HG03442 (cell line): ENCODE measurements around the gene SDCBP2.

Experiments used
- ATAC-seq: cut with Tn5 transposase; IDR thresholded peaks from one replicate; pipeline ENCODE4 v1.9.1; 2021; ENCODE audit warnings: mild to moderate bottlenecking, moderate library complexity; ENCODE audit not compliant: unreplicated experiment

Gene SDCBP2

GRCh38 chr20:1298888-1299511 lies 29.9 kb downstream of the SDCBP2 start:
- no peak for ATAC-seq

DNA sequence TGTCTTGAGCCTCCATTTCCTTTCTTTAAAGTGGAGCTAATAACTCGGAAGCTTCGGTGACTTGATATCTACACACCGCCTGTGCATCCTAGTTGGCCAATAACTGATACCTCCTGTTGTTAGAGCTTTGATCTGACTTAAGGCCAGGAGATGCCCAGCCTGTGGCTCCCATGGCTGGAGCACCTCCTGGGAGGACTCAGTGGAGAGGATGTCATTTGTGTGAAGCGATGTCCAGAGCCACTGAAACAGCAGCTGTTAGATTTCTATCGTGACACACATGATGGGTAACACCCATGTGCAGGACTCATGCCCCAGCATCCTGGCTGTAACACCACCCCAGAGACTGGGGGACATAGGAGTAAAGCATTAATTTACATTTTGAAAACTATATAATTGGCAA lies 30.8 kb downstream of the SDCBP2 start:
- ATAC-seq = no peak

GRCh38 chr20:1297486-1297885 lies 31.5 kb downstream of the SDCBP2 start:
- no peak for ATAC-seq

GRCh38 chr20:1296922-1297321 lies 32.0 kb downstream of the SDCBP2 start:
- no peak for ATAC-seq

DNA sequence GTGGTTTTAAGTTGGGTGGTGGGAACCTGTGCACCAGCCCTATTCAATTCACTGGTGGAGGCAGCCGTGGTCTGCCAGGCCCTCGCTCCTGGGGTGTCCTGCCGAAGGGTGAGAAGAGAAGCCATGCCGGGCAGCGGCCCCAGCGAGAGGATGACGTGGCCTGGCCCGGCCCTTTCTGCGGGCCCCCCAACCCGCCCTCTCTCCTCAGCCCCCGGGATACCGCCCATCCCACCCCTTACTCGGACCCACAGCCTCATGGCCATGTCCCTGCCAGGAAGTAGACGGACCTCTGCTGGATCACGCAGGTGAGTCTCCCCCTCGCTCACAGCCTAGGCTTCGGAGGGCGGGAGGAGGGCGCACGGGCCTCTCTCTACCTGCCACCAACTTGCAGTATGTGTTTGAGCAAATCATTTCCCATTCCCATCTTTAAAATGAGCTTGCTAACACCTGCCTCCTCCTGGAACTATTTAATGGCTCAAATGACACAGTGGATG lies 32.8 kb downstream of the SDCBP2 start:
- no peak for ATAC-seq

- ATAC-seq = no peak
These were observed 33.5 kb downstream of the SDCBP2 start for GRCh38 chr20:1295276-1295930.

DNA sequence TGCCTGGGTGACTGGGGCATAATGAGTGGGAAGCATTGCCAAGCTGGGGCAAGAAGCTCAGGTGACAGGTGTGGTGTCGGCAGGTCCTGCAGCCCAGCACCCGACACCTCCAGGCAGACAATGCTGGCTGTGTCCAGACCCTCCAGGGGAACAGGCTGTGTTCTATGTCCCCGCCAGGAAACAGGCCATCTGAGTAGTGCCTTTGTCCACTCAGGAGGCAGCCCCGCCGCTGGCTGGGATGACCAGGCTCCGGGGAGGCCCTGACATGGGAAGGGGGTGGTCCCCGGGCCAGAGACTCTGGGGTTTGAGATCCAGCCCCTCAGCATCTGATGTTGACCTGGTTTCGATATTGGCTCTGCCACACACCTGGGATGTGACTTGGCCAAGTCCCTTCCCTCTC lies 34.4 kb downstream of the SDCBP2 start:
- ATAC-seq = no peak

- no peak for ATAC-seq
These were observed 35.1 kb downstream of the SDCBP2 start for GRCh38 chr20:1293641-1294379.

DNA sequence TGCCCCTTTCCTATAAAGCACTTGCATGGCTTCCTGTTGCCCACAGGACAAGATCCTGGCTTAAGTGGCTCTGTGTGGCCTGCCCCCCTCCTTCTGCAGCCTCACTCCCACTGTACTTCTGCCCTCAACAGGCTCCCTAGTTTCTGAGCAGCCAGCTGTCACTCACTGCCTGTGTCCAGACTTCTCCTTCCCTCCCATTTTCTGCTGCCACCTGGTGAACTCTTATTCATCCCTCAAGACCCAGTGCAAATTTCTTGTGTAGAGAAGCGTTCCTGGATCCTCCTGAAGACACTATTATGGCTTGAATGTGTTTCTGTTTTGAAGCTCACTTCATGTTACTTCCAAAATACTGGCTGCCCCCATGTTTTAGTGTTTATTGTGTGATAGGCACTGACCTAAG lies 36.3 kb downstream of the SDCBP2 start:
- ATAC-seq = no peak

GRCh38 chr20:1291191-1291741 lies 37.7 kb downstream of the SDCBP2 start:
- ATAC-seq = no peak

GRCh38 chr20:1287787-1288569 lies 41.0 kb downstream of the SDCBP2 start:
- no peak for ATAC-seq

DNA sequence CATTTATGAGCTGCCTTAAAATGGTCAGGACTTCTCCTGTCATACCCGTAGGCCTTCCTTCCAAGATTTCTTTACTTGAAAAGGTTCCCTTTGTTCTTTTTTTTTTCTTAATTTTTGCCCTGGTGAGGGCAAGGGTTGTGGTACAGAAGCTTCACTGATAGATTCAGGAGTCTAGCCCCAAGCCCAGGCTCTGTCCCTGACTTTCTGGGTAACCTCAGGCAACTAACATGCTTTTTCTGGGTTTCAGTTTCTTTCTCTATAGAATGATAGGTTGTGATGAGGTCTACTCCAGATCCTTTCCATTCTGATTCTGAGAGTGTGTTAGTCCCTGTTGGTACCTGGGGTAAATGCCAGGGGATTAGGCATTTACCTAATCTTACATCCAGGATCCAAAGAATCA lies 41.6 kb downstream of the SDCBP2 start:
- ATAC-seq = no peak

GRCh38 chr20:1286267-1287024 lies 42.5 kb downstream of the SDCBP2 start:
- ATAC-seq = no peak

DNA sequence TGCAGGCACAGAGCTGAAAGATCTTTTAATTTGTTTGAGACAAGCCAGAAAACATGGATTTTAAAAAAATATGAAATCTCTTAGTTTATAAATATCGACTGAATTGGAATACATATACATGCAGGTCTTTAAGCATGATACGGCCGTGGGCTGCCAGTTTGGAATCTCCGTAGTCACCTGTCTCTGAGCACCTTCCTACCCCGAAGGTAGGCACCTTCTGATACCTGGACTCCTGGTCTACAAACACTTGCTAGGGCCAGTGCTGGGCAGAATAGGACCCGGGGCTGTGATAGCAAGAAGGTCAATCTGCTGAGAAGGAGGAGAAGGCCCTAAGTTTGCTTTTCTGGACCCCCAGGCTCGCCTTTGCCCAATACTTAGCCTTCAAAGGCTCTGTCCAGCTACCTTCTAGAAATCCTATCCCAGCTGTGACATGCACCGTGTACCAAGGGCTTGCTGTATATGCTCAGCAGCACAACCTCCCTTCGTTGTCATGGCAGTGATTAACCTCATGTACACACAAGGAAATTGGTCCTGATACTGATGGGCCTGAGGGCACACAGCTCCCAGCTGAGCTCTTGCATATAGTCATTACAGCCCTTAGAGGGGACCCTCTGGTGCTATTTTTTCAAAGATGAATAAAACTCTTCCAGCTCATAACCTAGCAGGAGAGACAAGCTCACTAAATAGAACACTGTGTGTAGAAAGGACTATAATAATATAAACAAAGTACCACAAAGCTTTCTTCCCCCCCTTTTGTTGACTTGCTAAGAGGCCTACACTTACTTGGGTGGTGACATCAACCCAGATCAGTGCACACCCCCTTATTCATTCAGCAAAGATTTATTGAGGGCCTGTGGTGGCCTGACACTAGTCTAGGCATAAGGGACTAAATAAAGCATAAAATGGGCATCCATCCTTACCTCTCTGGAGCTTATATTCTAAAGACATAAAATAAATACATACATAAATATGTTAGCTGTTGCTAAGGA lies 45.1 kb downstream of the SDCBP2 start:
- no peak for ATAC-seq

DNA sequence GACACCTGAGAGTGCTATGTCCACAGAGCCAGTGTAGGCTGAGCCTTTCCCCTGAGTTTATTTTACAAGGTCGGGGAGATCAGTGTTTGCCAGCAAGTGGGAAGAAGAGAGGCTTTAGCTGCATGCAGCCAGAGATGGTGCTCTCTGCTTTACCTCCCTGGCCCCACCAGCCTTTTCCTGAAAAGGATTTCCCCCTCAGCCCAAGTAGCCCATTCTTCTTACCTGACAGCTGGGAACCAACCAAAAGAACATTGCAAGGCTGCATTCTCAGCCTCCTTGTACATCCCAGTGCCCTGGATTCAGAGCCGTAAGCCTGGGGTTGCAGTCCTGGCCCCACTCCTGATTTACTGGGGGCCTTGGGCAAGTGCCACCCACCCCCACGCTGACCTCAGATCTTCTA lies 46.0 kb downstream of the SDCBP2 start:
- no peak for ATAC-seq

- ATAC-seq = no peak
These were observed 47.5 kb downstream of the SDCBP2 start for GRCh38 chr20:1281279-1282057.

DNA sequence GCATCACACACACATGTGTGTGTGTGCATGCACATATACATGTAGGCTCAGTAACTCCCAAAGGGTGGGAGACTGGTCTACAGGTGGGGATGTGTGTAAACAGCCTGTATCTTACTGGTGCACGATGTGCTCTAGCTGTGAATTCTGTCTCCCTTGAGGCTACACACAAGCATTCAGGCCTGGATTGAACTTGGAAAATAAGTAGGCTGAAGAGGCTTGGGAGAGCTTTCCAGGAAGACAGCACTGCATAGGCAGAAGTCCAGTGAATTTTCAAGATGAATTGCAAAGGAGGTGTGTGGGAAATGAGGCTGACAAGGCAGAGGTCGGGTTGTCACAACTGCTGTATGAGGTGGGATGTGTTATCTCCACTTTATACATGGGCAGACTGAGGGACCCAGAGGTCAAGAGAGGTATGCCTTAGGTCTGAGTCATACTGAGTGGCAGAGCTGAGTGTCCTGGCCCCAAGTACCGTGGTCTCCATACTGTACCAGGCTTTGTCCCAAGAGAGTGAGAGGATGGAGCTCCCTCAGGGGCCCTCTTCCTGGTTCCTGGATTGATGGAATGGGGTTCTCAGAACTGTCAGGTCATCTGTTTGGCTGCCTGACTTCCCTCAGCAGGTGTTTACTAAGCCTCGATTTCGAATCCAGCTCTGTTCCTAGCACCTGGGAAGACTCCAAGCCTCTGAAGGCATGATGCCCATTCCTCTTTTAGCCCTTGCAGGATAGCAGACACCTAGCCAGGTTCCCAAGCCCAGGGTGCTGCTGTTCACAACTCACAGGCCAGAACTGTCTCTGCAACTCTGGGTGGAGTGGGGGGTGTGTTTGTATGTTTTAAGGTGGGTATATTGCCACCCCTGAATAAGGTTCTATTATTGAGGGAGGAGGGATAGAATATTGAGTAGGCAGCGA lies 48.5 kb downstream of the SDCBP2 start:
- no peak for ATAC-seq
